A549 (cell line): Measurements from ENCODE around the gene TENT4A.

Source experiments
- BHLHE40 ChIP-seq: IDR thresholded peaks from 2 replicates; pipeline ENCODE4 v1.6.1; 2012; ENCODE audit warnings: low read depth, low read length, inconsistent platforms
- CHD4 ChIP-seq: fragments of 200-600 bp; sonication (generic); IDR thresholded peaks from 2 replicates; pipeline ENCODE4 v1.6.1; 2016; ENCODE audit warnings: antibody characterized with exemption, mild to moderate bottlenecking, borderline replicate concordance
- CTCF ChIP-seq: fragments of >200 bp; sonication (Bioruptor Twin); formaldehyde crosslinking; IDR thresholded peaks from 3 replicates; pipeline ENCODE4 v1.5.1; 2016
- E2F6 ChIP-seq: IDR thresholded peaks from 2 replicates; pipeline ENCODE4 v1.6.1; 2012; ENCODE audit warnings: low read depth, borderline replicate concordance
- EHMT2 ChIP-seq: fragments of 200-600 bp; sonication (generic); IDR thresholded peaks from 2 replicates; pipeline ENCODE4 v1.6.1; 2016; ENCODE audit warnings: antibody characterized with exemption, low read depth, mild to moderate bottlenecking, moderate library complexity
- ELK1 ChIP-seq: fragments of 150-350 bp; IDR thresholded peaks from 2 replicates; pipeline ENCODE4 v1.6.1; 2014; ENCODE audit warnings: low read depth, mild to moderate bottlenecking, low read length
- EP300 ChIP-seq, 2 experiments: fragments of >200 bp; sonication (Bioruptor Twin); formaldehyde crosslinking; IDR thresholded peaks; 2 replicates in 1 of 2; 3 replicates in 1 of 2; pipeline ENCODE4 v1.6.1; 2016 to 2017
- FOSL2 ChIP-seq, 2 experiments: fragments of 450-650 bp in 1 of 2; fragments of >200 bp in 1 of 2; sonication (Bioruptor Twin) in 1 of 2; formaldehyde crosslinking; IDR thresholded peaks; 2 replicates each; pipeline versions ENCODE4 v1.5.0 to v1.6.1; 2016 to 2020; ENCODE audit warnings: mild to moderate bottlenecking in 1 of 2, moderate library complexity in 1 of 2
- HMGXB4 ChIP-seq: fragments of 250-450 bp; sonication (Bioruptor Pico); IDR thresholded peaks from 2 replicates; pipeline ENCODE4 v1.5.0; 2021; ENCODE audit warnings: mild to moderate bottlenecking, moderate library complexity, borderline replicate concordance
- KDM1A ChIP-seq: fragments of 200-600 bp; sonication (generic); IDR thresholded peaks from 2 replicates; pipeline ENCODE4 v1.6.1; 2016; ENCODE audit warnings: low read depth, mild to moderate bottlenecking
- NPAS2 ChIP-seq: fragments of 250-450 bp; sonication (Bioruptor Pico); IDR thresholded peaks from 2 replicates; pipeline ENCODE4 v1.8.0; 2022; ENCODE audit warnings: mild to moderate bottlenecking, moderate library complexity, borderline replicate concordance
- POLR2A ChIP-seq: IDR thresholded peaks from 2 replicates; pipeline ENCODE4 v1.6.1; 2012; ENCODE audit warnings: mild to moderate bottlenecking, low read length
- RCOR1 ChIP-seq: fragments of 150-350 bp; IDR thresholded peaks from 2 replicates; pipeline ENCODE4 v1.6.1; 2014; ENCODE audit warnings: antibody characterized with exemption, low read length, low read depth
- TFCP2L1 ChIP-seq: fragments of 250-450 bp; sonication (Bioruptor Pico); IDR thresholded peaks from 2 replicates; pipeline ENCODE4 v1.5.0; 2021; ENCODE audit warnings: mild to moderate bottlenecking

- TF ChIP-seq CHD4 (no peak), POLR2A (no peak), HMGXB4 (CRISPR knock-in tag) (no peak), RCOR1 (no peak), CTCF (no peak), NPAS2 (CRISPR knock-in tag) (no peak), KDM1A (no peak), BHLHE40 (no peak), EHMT2 (no peak), ELK1 (no peak), E2F6 (no peak), TFCP2L1 (no peak), EP300 (IDR thresholded peaks at IDR 0.05) (no peak), FOSL2 (IDR thresholded peaks at IDR 0.05) (no peak), FOSL2 (CRISPR knock-in tag; IDR thresholded peaks at IDR 0.05) (no peak)
These were observed 1.2 kb downstream of the TENT4A start for GRCh38 chr5:6714226-6715041.
